Stimulated activated CD4-positive, alpha-beta T cell treated with anti-CD3 and anti-CD28 coated beads, Interleukin-1b, Interleukin-23, amount 100 ng/mL, for 4 hours (primary cell): Measurements from ENCODE around the gene TTC1.
"Not testable (repeated sequence)": the region's sequence is repeated elsewhere in the genome, so short reads cannot be mapped to it uniquely, and the experiment has no call there.

Source experiments
- DNase-seq, 2 donors: peaks; one replicate each; pipeline ENCODE4 v3.0.0-alpha.2; 2020; ENCODE audit warnings: low read depth in 2 of 2

TTC1 gene, protein sequence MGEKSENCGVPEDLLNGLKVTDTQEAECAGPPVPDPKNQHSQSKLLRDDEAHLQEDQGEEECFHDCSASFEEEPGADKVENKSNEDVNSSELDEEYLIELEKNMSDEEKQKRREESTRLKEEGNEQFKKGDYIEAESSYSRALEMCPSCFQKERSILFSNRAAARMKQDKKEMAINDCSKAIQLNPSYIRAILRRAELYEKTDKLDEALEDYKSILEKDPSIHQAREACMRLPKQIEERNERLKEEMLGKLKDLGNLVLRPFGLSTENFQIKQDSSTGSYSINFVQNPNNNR

GRCh38 chr5:160008877-160009590 lies at the start of gene TTC1:
TSS of gene TTC1 (plus strand) at chr5:160009139. CDS start at chr5:160010529, 1,390 bp downstream.
- DNase-seq = peak; percentile 72 to 91

- no peak for DNase-seq
These were observed 47.5 kb upstream of the TTC1 start for GRCh38 chr5:159961176-159962160.

DNA sequence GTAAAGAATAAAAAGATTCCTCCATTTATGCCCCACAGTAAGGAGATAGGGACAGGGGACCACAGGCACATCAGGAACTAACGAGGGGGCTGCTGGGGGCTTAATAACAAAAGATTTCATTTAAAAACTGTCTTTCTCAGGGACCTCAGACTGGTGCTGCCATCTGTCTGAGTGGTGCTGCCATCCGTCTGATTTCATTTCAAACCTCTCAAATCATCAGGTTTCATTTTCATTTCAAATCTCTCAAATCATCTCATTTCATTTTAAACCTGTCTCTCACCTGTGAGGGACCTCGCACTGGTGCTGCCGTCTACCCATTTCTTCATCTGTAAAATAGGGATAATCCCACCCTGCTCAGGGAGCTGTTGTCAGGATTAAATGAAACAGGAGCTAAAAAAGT lies 46.7 kb upstream of the TTC1 start:
- DNase-seq = no peak

- no peak for DNase-seq
These were observed 45.0 kb upstream of the TTC1 start for GRCh38 chr5:159963935-159964334.

- peak in 1 of 2 donors; percentile 9 for DNase-seq
These were observed 43.7 kb upstream of the TTC1 start for GRCh38 chr5:159965031-159965837.

GRCh38 chr5:159965838-159966128 lies 43.2 kb upstream of the TTC1 start:
- not testable (repeated sequence) for DNase-seq

GRCh38 chr5:159969966-159970365 lies 39.0 kb upstream of the TTC1 start:
- DNase-seq = no peak

- DNase-seq = no peak
These were observed 37.9 kb upstream of the TTC1 start for GRCh38 chr5:159971038-159971437.

GRCh38 chr5:159971514-159971913 lies 37.4 kb upstream of the TTC1 start:
- DNase-seq = no peak

- no peak for DNase-seq
These were observed 36.9 kb upstream of the TTC1 start for GRCh38 chr5:159971931-159972461.

GRCh38 chr5:159972538-159973362 lies 36.2 kb upstream of the TTC1 start:
- DNase-seq = no peak

- no peak for DNase-seq
These were observed 33.4 kb upstream of the TTC1 start for GRCh38 chr5:159975462-159976019.

GRCh38 chr5:159976921-159977320 lies 32.0 kb upstream of the TTC1 start:
- DNase-seq = no peak

GRCh38 chr5:159978358-159978757 lies 30.6 kb upstream of the TTC1 start:
- DNase-seq = no peak

- no peak for DNase-seq
These were observed 26.3 kb upstream of the TTC1 start for GRCh38 chr5:159982421-159983173.

DNA sequence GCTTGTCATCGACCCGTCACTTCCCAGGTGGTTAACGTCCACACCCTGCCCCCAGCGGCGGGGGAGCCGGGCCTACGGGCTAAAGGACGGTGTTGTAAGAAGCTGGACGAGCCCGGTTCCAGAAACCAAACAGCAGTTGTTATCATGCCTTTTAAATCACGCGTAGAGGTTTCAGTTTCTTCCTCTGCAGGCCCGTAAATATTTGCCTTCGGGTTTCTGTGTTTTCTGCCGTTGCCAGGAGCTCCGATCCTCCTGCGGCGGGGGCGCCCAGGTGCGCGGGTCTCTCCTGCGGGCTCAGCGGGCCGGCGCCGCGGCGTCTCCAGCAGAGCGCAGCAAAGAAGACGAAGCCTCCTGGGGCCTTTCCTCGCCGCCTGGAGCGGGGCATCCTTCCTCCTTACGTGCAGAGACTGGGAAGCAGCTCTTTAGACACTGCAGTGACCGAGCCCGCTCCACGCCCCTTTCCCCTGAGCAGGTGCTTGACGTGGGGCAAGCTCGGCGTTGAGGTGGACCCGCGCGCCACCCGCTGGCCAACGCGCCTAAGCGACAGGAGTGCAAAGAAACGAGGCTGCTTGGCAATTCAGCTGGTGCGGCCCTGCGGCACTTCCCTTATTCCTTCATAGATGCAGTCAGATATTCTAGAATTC lies 21.8 kb upstream of the TTC1 start:
- DNase-seq = peak; percentile 58 to 69

DNA sequence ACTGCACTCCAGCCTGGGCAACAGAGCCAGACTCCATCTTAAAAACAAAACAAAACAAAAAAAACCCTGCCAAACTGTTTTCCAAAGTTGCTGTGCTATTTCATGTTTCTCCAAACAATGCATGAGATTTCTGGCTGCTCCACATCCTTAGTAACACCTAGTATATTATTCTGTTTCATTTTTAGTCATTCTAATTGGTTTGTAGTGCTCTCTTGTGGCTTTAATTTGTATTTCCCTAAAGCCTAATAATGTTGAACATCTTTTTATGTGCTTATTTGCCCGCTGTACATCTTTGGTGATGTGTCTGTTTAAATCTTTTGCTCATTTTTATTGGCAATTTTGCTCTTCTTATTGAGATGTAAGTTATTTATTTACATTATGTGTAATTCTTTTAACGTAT lies 18.4 kb upstream of the TTC1 start:
- DNase-seq = no peak

- DNase-seq = no peak
These were observed 16.4 kb upstream of the TTC1 start for GRCh38 chr5:159992566-159992965.

DNA sequence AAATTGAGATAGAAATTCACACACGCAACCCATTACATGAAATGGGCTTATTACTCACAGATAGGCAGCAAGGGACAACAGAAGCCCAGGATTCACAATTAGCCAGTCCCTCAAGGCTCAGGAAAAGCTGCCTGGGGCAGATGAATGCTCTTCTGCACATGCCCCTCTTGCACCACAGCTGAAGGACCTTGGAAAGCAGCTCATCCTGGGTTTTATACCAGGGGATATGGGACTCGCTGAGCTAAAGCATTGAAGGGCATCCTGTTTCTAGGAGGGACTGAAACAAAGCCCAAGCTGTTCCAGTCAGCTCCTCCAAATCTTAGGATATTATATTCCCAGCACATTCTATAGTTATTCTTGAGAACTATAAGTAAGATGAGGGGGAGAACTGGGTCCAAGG lies 15.7 kb upstream of the TTC1 start:
- no peak for DNase-seq
